Gastroesophageal sphincter (tissue), 3 donors: ENCODE results near the gene PLEKHG3.

Experiments used
- CTCF ChIP-seq, 4 experiments: fragments of 200-600 bp in 2 of 4; fragments of 450-650 bp in 2 of 4; sonication (generic) in 1 of 4; IDR thresholded peaks; one replicate each; pipeline ENCODE4 v1.5.1; 2017 to 2019; ENCODE audit warnings: antibody characterized with exemption in 4 of 4, mild to moderate bottlenecking in 2 of 4, moderate library complexity in 2 of 4
- EP300 ChIP-seq: sonication (generic); formaldehyde crosslinking; IDR thresholded peaks from one replicate; pipeline ENCODE4 v1.6.1; 2017; ENCODE audit warnings: antibody characterized with exemption, mild to moderate bottlenecking
- POLR2A ChIP-seq, 2 donors: fragments of 450-650 bp; IDR thresholded peaks; one replicate each; pipeline ENCODE4 v1.6.1; 2017; ENCODE audit warnings: antibody characterized with exemption in 2 of 2, mild to moderate bottlenecking in 2 of 2, moderate library complexity in 1 of 2
- POLR2AphosphoS5 ChIP-seq: sonication (generic); formaldehyde crosslinking; IDR thresholded peaks from one replicate; pipeline ENCODE4 v1.6.1; 2017; ENCODE audit warnings: antibody characterized with exemption

DNA sequence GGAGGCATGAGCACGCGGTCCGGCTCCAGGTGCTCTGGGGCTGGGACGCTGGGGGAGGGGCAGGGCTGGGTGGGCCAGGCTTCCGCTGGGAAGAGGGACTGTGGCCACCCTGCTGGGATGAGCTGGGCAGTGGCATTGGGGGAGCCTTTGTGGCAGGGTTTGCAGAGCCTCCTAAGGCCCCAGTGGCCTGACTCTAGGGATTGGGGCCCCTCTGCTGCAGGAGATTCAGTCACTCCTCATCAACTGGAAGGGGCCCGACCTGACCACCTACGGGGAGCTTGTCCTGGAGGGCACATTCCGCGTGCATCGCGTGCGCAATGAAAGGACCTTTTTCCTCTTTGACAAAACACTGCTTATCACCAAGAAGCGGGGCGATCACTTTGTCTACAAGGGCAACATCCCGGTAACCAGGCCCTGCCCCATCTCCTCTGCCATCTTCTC is 26.9 kb downstream of the PLEKHG3 start:
- TF ChIP-seq POLR2AphosphoS5 (no peak), CTCF (IDR thresholded peaks at IDR 0.05) (no peak), POLR2A (IDR thresholded peaks at IDR 0.05) (no peak), EP300 (no peak)
